HG03159 (cell line): Measurements from ENCODE around the gene CCN2.

Experiments
- ATAC-seq: cut with Tn5 transposase; IDR thresholded peaks from one replicate; pipeline ENCODE4 v1.9.1; 2021; ENCODE audit warnings: mild to moderate bottlenecking, moderate library complexity; ENCODE audit not compliant: unreplicated experiment

CCN2 gene, protein sequence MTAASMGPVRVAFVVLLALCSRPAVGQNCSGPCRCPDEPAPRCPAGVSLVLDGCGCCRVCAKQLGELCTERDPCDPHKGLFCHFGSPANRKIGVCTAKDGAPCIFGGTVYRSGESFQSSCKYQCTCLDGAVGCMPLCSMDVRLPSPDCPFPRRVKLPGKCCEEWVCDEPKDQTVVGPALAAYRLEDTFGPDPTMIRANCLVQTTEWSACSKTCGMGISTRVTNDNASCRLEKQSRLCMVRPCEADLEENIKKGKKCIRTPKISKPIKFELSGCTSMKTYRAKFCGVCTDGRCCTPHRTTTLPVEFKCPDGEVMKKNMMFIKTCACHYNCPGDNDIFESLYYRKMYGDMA

GRCh38 chr6:131950767-131951575, at the start of gene CCN2:
CCN2 (minus strand) TSS chr6:131951372; CDS start chr6:131951172, 200 bp downstream.
- ATAC-seq, result no peak

DNA sequence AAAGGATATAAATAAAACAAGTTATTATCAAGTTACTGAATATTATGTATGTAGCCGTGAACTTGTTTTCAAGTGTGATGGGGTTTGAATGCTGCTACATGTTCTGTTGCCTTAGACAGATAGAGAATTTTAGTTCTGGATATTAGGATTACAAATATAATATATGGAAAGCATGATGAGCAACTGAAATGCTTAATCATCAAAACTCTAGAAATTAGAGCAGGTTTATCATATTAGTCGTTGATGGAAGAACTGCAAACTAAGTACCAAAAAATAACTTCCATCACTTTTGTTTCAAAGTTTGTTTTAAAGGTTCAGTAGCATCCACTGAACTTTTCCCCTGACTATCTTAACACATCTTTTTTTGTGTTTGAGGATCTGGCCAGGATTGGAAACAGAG, 49.1 kb upstream of the CCN2 start:
- ATAC-seq, result no peak

- ATAC-seq, result no peak
Measured at GRCh38 chr6:131999545-132000146, 48.5 kb upstream of the CCN2 start.

- ATAC-seq, result no peak
Measured at GRCh38 chr6:131998255-131998982, 47.2 kb upstream of the CCN2 start.

GRCh38 chr6:131997429-131998153, 46.4 kb upstream of the CCN2 start:
- ATAC-seq, result no peak

DNA sequence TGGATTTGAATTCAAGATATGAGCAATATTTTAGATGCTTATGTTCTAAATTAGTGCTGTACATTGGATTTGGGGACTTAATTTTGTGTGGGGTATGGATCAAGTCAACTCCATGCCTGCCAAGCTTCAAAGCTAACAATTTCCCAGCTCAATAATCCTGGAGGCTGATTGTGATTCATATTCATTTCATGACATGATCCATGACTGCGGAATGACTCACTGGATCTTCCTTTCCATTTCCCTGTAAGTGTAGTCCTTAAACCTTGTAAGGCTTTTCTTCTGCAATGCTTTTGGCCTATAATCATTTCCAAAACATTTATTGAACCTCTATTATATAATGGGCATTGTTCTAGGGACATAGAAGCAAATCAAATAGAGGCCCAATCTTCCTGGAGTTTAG, 44.7 kb upstream of the CCN2 start:
- ATAC-seq, result no peak

GRCh38 chr6:131992557-131992956, 41.4 kb upstream of the CCN2 start:
- ATAC-seq, result no peak

DNA sequence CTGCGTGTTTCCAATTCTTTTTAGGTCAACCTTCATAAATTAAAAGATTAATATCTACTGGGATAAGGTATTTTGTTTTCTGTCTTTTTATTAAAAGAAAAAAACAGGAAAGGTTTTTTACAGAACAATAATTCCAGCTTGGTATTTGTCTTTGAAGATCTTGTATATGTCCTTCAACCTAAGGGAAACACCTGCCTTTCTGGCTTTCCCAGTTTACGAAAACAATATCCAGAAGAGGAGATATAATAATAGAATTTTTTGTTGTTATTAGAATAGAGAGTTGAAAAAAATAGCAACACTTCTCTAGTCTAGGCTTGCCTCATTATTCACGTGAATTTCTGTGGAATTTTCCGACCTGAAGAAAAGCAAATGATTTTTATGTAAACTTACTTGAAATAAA, 37.9 kb upstream of the CCN2 start:
- ATAC-seq, result no peak

DNA sequence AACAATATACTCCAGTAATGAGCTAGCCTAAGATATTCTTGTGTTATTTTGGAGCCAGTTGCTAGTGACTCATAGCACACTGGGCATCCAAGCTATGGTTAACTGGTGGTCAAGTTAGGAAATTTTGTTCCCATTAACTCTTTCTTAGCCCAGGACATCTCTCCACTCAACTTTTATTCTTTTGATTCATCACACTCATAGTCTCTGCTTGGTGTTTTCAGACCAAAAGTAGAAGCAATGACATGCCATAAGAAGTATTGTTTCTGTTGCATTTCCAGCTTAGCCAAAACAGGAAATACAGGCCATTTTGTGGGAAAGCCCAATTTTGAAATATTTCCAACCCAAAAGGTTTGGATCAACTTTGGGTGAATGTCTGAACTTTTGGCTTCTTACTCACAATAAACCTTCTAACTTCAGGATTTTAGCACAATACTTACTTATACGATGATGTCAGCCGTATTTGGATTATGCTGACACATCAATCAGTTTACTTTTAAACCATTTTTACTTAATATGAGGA, 31.6 kb upstream of the CCN2 start:
- no peak for ATAC-seq

- ATAC-seq, result no peak
Measured at GRCh38 chr6:131981624-131981978, 30.4 kb upstream of the CCN2 start.

GRCh38 chr6:131980791-131981623, 29.8 kb upstream of the CCN2 start:
- no peak for ATAC-seq

- ATAC-seq, result no peak
Measured at GRCh38 chr6:131980338-131980790, 29.2 kb upstream of the CCN2 start.

- no peak for ATAC-seq
Measured at GRCh38 chr6:131979515-131980337, 28.6 kb upstream of the CCN2 start.

- ATAC-seq, result no peak
Measured at GRCh38 chr6:131978522-131978921, 27.4 kb upstream of the CCN2 start.

- no peak for ATAC-seq
Measured at GRCh38 chr6:131976545-131977061, 25.4 kb upstream of the CCN2 start.

GRCh38 chr6:131972741-131973140, 21.6 kb upstream of the CCN2 start:
- ATAC-seq, result no peak

- no peak for ATAC-seq
Measured at GRCh38 chr6:131970076-131970859, 19.1 kb upstream of the CCN2 start.
